ENCODE measurements around the gene TSTD2. TPM values are rescaled to one million over a fixed set of nuclear protein-coding genes. Genes with fewer than 3 reads are reported as not detected.

TSTD2 gene
- total RNA-seq, 1 donor = 15.1 TPM

DNA sequence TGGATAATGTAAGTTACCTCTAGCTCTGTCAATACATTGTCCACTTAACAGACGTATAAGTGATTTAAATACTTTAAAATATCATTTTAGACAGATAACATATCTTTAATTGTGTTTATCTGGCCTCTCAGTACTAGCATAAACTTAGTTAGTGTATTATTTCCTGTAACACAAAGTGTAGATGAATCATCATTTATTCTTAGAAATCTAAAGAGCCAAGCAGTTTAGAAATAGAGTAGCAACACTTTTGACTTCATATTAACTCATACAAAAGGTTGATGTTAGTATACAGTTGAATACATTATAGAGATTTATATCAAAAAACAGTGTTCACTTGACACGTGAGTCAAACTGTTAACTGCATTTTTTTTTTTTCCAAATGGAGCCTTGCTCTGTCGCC lies 18.5 kb upstream of the TSTD2 start:
- no peak overlapping the region for H3K4me3 ChIP-seq (ENCODE audit: low read depth, low read length)
- DNase-seq (ENCODE audit: low read depth) = no peak
- TF ChIP-seq, protein P1, sequence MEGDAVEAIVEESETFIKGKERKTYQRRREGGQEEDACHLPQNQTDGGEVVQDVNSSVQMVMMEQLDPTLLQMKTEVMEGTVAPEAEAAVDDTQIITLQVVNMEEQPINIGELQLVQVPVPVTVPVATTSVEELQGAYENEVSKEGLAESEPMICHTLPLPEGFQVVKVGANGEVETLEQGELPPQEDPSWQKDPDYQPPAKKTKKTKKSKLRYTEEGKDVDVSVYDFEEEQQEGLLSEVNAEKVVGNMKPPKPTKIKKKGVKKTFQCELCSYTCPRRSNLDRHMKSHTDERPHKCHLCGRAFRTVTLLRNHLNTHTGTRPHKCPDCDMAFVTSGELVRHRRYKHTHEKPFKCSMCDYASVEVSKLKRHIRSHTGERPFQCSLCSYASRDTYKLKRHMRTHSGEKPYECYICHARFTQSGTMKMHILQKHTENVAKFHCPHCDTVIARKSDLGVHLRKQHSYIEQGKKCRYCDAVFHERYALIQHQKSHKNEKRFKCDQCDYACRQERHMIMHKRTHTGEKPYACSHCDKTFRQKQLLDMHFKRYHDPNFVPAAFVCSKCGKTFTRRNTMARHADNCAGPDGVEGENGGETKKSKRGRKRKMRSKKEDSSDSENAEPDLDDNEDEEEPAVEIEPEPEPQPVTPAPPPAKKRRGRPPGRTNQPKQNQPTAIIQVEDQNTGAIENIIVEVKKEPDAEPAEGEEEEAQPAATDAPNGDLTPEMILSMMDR (IDR thresholded peaks at IDR 0.05; ENCODE audit: insufficient read depth, low read depth, low read length) = no peak

DNA sequence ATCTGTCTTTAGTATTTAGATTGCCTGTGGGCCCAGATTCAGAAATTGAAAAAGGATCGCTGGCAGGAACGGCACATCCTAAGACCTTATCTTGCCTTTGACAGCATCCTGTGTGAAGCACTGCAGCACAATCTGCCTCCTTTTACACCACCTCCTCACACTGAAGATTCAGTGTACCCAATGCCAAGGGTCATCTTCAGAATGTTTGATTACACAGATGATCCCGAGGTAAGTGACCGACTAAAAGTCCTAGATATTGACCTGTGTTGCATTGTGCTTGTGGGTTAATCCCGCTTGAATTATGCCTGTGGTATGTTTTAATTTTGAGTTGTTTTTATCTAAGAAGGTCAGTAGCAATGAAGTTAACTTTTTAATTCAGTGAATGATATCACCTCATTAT lies 14.8 kb upstream of the TSTD2 start:
- no peak for DNase-seq (ENCODE audit: low read depth)
- no peak overlapping the region for H3K4me3 ChIP-seq (ENCODE audit: low read depth, low read length)
- TF ChIP-seq, protein P1 (IDR thresholded peaks at IDR 0.05; ENCODE audit: insufficient read depth, low read depth, low read length) = no peak

DNA sequence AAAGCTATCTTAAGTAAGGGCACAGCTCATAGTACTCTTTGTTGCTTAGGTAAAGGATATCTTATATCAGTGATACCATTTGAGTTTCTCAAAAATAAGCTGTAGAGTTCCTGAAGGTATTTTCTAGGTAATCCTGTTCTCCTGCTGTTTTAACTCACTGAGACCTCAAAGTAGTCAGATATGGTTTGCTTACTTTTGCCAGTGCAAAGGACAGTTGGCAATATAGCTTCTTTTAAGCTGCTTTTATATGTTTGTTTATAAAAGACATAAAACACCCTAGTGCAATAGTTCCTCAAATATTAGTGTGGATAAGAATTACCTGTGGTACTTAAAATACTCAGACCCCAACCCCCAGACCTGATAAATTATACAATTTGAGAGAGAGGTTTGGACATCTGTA lies 12.6 kb upstream of the TSTD2 start:
- TF ChIP-seq, protein P1 (IDR thresholded peaks at IDR 0.05; ENCODE audit: insufficient read depth, low read depth, low read length) = no peak
- no peak overlapping the region for H3K4me3 ChIP-seq (ENCODE audit: low read depth, low read length)

DNA sequence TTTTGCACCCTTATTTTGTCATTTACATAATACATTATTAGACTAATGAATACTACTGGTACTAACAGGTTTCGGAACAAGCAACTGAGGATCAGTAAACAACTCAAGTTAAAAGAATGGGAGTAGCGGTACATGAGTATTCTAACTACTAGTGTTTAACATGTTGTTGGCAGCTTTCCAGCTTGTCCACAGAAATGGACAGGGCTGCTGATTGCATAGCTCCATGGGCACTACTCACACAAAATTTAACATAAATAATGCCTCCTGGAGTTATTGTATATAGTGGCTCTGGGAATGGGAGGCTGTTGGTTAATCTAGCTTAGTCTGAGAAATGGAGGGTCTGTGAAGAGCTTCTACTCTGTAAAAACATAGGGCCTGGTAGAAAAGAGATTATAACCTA lies 7.2 kb upstream of the TSTD2 start:
- DNase-seq (ENCODE audit: low read depth) = no peak
- no peak overlapping the region for H3K4me3 ChIP-seq (ENCODE audit: low read depth, low read length)
- TF ChIP-seq, protein P1 (IDR thresholded peaks at IDR 0.05; ENCODE audit: insufficient read depth, low read depth, low read length) = no peak

More for the DNA sequence above, 12.6 kb upstream of the TSTD2 start:
- no peak for DNase-seq (ENCODE audit: low read depth)

DNA sequence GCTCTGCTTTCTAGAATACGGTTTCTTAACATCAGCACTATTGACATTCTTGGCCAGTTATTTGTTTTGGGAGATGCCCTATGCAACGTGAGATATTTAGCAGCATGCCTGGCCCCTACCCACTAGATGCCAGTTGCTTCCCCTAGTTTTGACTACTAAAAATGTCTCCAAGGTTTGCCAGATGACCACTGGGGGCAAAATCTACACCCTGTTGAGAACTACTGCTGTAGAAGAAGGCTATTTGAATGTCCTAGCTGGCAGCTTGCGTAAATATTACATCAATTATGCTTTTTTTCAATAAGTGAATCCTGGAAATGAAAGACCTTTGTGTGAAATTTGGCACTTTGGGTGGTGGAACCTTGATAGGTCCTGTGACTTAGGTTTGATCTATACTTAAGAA lies 5.5 kb upstream of the TSTD2 start:
- TF ChIP-seq, protein P1 (IDR thresholded peaks at IDR 0.05; ENCODE audit: insufficient read depth, low read depth, low read length) = peak; percentile 12
- DNase-seq (ENCODE audit: low read depth) = no peak
- H3K4me3 ChIP-seq (ENCODE audit: low read depth, low read length) = no peak overlapping the region

DNA sequence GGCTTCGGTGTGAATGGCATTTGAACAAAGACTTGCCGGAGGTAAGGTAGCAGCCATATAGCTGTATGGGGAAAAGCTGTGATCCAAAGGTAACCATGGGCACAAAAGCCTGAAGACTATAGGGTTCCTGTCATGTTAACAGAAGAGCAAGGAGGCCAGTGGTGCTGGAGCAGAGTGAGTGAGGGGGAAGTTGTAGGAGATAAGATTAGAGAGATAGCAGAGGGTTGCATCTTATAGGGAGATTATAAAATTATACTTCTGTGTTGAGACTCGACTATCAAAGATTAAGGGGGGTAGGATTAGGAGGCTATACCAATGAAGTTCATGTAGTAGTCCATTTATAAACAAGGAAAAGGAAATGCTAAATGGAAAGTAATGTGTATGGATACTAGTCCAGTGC lies 3.7 kb upstream of the TSTD2 start:
- H3K4me3 ChIP-seq (ENCODE audit: low read depth, low read length) = no peak overlapping the region
- TF ChIP-seq, protein P1 (IDR thresholded peaks at IDR 0.05; ENCODE audit: insufficient read depth, low read depth, low read length) = no peak

DNA sequence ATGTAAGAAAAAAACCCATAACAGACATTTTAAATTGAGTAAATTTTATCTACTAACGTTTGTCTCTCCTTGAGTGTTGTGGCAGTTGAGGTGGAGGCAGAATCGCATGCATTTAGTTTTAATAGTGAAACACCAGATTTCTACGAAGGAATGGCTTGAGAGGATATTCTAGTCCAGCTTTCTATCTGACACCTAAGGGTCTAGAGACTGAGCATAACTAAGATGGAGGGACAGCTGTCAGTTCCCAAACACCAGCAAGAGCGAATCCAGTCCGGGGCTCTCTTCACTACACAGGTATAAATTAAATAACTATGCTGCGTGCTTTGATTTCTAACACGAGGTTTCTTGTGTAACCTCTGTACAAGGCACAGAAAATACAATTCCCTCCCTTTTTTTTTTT lies 1.9 kb upstream of the TSTD2 start:
- TF ChIP-seq, protein P1 (IDR thresholded peaks at IDR 0.05; ENCODE audit: insufficient read depth, low read depth, low read length) = no peak
- H3K4me3 ChIP-seq (ENCODE audit: low read depth, low read length) = peak overlapping the region; percentile 92
- no peak for DNase-seq (ENCODE audit: low read depth)

More for the DNA sequence above, 3.7 kb upstream of the TSTD2 start:
- DNase-seq (ENCODE audit: low read depth) = no peak

Data from fibroblast of villous mesenchyme (primary cell).